ENCODE measurements around the gene EPB41L1.

The EPB41L1 gene

DNA sequence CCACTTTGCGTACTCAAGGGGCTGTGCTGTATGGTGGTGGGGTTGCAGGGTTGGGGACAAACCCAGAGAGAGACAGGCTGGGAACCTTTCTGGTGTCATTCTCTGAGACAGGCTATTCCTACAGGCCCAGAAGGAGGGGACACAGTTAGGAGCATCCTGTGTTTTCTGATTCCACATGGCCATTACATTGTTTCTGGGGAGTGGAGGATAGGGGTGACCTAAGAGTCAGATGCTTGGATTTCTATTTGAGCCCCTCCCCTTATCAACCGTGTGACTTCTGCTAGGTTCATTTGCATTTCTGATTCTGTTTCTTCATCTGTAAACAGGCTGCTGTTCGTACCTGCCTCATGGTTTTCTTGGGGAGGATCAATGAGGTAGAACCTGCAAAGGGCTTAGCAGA lies 29.4 kb upstream of the EPB41L1 start:
- H3K27ac ChIP-seq = no peak overlapping the region
- TF ChIP-seq CTCF (IDR thresholded peaks at IDR 0.05) = no peak
- no peak for TF ChIP-seq ZFX (IDR thresholded peaks at IDR 0.05; ENCODE audit: borderline replicate concordance)

DNA sequence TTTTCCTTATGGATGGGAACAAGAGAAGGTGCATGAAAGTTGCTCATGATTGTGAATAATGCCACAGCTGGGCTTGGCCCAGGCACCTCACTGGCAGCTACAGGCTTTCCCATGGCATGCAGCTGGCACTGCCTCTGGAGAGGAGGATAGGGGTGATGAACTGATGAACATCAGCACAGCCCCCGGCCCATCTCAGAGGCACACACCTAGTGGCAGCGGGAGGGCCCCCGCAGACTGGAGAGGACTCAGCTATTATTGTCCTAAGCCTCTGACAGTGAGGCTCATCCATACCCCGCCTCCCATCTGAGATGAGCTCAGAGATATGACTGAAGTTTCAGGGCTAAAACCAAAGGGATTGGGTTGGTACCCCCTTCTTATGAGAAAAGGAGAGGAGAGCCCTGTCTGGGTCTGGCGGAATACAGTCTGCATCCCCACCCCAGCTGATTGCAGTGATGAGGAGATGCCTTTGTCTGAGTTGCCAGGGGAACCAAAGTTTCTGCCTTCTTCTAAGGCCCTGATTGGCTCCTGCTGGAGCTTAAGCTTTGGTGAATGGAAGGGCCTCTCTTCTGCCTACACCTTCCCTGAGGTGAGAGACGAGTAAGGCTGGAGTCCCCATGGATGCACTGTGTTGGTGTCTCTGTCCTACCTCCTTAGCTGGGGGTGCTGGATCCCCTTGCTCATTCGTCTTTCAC lies 27.6 kb upstream of the EPB41L1 start:
- no peak overlapping the region for H3K27ac ChIP-seq
- TF ChIP-seq CTCF (IDR thresholded peaks at IDR 0.05) (no peak), ZFX (IDR thresholded peaks at IDR 0.05; ENCODE audit: borderline replicate concordance) (no peak)

- no peak for TF ChIP-seq CTCF (IDR thresholded peaks at IDR 0.05)
- no peak for TF ChIP-seq ZFX (IDR thresholded peaks at IDR 0.05; ENCODE audit: borderline replicate concordance)
- no peak overlapping the region for H3K27ac ChIP-seq
Measured at GRCh38 chr20:36128463-36129159, 25.9 kb upstream of the EPB41L1 start.

DNA sequence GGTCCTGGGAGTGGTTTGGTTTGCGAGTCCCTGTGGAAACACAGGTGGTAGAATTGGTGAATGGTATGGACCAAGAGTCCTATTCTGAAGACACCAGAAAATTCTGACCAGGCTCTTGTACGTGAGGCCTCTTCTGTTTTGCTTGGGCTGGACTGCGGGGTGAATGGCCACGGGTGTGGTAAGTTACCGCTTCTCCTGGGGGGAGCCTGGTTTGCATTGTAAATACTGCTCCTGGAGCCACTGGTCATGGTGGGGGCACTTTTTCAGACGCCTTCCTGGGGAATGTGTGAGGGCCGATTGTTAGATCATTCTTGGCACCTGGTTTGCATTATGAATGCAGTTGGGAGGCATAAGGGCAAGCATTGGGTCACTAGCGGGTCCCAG lies 25.4 kb upstream of the EPB41L1 start:
- no peak for TF ChIP-seq CTCF (IDR thresholded peaks at IDR 0.05)
- TF ChIP-seq ZFX (IDR thresholded peaks at IDR 0.05; ENCODE audit: borderline replicate concordance) = no peak
- no peak overlapping the region for H3K27ac ChIP-seq

GRCh38 chr20:36130390-36130789 lies 24.1 kb upstream of the EPB41L1 start:
- no peak for TF ChIP-seq CTCF (IDR thresholded peaks at IDR 0.05)
- TF ChIP-seq ZFX (IDR thresholded peaks at IDR 0.05; ENCODE audit: borderline replicate concordance) = no peak
- H3K27ac ChIP-seq = no peak overlapping the region

DNA sequence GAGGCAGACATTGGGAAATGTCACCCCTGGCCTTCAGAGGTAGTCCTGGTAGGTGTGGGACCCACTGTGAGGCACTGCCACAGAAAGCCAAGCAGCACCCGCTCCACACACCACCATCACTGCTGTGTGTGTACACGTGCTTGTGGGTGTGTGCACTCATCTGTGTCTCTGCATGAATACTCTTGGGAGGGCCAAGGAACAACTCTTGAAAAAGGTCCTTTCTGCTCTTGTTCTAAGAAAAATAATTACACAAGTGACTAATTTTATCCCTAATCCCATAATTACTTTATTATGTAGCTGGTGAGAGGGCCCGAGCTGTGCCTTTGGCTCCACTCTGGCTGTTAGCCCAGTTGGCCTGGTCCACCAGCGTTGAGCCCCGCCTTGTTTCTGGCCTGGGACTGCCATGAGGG lies 21.7 kb upstream of the EPB41L1 start:
- TF ChIP-seq ZFX (IDR thresholded peaks at IDR 0.05; ENCODE audit: borderline replicate concordance) (no peak), CTCF (IDR thresholded peaks at IDR 0.05) (no peak)
- no peak overlapping the region for H3K27ac ChIP-seq

DNA sequence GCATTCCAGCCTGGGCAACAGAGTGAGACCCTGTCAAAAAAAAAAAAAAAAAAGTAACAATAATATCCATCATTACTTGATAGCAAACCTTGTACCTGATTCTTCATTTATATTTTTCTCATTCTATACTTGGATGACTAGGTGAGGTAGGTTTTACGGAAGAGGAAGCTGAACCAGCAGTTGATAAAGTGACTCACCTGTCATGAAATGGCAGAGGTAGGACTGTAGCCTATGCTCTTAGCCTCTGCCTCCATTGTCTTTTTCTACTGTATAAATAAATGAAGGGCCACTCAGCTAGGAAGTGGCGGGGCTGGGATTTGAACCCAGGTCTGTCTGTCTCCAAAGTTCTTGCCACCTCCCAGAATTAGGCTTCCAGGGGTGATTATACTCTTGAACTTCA lies 20.7 kb upstream of the EPB41L1 start:
- no peak overlapping the region for H3K27ac ChIP-seq
- no peak for TF ChIP-seq ZFX (IDR thresholded peaks at IDR 0.05; ENCODE audit: borderline replicate concordance)
- no peak for TF ChIP-seq CTCF (IDR thresholded peaks at IDR 0.05)
